Measurements from ENCODE around the gene SMIM44.

SMIM44 gene

GRCh38 chr19:3459965-3460582 is 23.2 kb downstream of the SMIM44 start:
- no peak overlapping the region for H3K4me3 ChIP-seq (ENCODE audit: low read depth, low read length)
- TF ChIP-seq CTCF (IDR thresholded peaks at IDR 0.05; ENCODE audit: low read depth, low read length, missing control alignments): no peak
- DNase-seq (ENCODE audit: low read depth): no peak

- no peak for DNase-seq (ENCODE audit: low read depth)
- H3K4me3 ChIP-seq (ENCODE audit: low read depth, low read length): no peak overlapping the region
- no peak for TF ChIP-seq CTCF (IDR thresholded peaks at IDR 0.05; ENCODE audit: low read depth, low read length, missing control alignments)
These were observed 24.0 kb downstream of the SMIM44 start for GRCh38 chr19:3459089-3459881.

GRCh38 chr19:3458229-3459088 is 24.8 kb downstream of the SMIM44 start:
- no peak for TF ChIP-seq CTCF (IDR thresholded peaks at IDR 0.05; ENCODE audit: low read depth, low read length, missing control alignments)

GRCh38 chr19:3457528-3458228 is 25.6 kb downstream of the SMIM44 start:
- H3K4me3 ChIP-seq (ENCODE audit: low read depth, low read length): no peak overlapping the region
- no peak for DNase-seq (ENCODE audit: low read depth)

More at GRCh38 chr19:3458229-3459088, 24.8 kb downstream of the SMIM44 start:
- DNase-seq (ENCODE audit: low read depth): no peak
- H3K4me3 ChIP-seq (ENCODE audit: low read depth, low read length): no peak overlapping the region

GRCh38 chr19:3456925-3457527 is 26.2 kb downstream of the SMIM44 start:
- TF ChIP-seq CTCF (IDR thresholded peaks at IDR 0.05; ENCODE audit: low read depth, low read length, missing control alignments): no peak
- no peak overlapping the region for H3K4me3 ChIP-seq (ENCODE audit: low read depth, low read length)
- no peak for DNase-seq (ENCODE audit: low read depth)

More at GRCh38 chr19:3457528-3458228, 25.6 kb downstream of the SMIM44 start:
- no peak for TF ChIP-seq CTCF (IDR thresholded peaks at IDR 0.05; ENCODE audit: low read depth, low read length, missing control alignments)

- no peak for TF ChIP-seq CTCF (IDR thresholded peaks at IDR 0.05; ENCODE audit: low read depth, low read length, missing control alignments)
- no peak overlapping the region for H3K4me3 ChIP-seq (ENCODE audit: low read depth, low read length)
- no peak for DNase-seq (ENCODE audit: low read depth)
These were observed 27.2 kb downstream of the SMIM44 start for GRCh38 chr19:3455960-3456601.

Measured in GM12864 (cell line).